ENCODE results near the gene SORCS2.

DNA sequence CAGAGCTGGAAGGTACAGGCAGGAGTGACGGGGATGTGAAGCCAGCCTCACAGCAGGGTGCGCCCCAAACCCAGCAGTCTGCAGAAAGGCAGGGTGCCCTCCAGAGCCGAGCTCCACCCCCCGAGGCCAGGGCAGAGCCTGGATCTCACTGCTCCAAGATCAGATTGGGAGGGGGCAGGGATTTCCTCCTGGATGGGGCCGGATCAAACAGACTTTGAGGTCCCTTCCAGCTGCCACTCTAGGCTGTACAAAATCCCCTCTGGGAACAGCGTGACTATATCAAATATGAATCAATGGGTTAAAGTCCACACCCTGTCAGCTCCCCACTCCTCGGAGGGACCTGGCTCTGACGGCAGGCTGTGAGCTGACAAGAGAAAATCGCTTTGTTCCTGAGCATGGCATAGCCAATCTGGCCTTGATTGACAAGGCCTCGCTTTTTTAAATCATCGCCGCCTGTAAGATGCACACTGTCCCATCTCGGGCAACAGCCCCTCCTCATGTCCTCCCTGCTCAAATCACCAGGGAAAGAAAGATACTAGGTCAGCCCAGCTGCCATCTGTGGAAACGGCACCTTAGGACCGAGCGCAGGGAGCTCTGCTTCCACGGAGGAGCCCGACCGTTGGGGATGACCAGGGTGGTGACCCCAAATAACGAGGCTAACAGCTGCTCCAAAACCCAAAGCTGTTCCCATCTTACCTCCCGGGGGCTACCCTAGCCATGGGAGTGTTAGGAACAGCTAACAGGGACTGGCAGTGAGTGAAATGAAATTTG is 202.5 kb downstream of the SORCS2 start:
- TF ChIP-seq, protein P1, sequence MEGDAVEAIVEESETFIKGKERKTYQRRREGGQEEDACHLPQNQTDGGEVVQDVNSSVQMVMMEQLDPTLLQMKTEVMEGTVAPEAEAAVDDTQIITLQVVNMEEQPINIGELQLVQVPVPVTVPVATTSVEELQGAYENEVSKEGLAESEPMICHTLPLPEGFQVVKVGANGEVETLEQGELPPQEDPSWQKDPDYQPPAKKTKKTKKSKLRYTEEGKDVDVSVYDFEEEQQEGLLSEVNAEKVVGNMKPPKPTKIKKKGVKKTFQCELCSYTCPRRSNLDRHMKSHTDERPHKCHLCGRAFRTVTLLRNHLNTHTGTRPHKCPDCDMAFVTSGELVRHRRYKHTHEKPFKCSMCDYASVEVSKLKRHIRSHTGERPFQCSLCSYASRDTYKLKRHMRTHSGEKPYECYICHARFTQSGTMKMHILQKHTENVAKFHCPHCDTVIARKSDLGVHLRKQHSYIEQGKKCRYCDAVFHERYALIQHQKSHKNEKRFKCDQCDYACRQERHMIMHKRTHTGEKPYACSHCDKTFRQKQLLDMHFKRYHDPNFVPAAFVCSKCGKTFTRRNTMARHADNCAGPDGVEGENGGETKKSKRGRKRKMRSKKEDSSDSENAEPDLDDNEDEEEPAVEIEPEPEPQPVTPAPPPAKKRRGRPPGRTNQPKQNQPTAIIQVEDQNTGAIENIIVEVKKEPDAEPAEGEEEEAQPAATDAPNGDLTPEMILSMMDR (IDR thresholded peaks at IDR 0.05; ENCODE audit: insufficient read depth, low read depth, low read length), result no peak
- TF ChIP-seq EZH2 (IDR thresholded peaks at IDR 0.05; ENCODE audit: insufficient read depth, low read length), result no peak

Measured in astrocyte (in vitro differentiated cells and primary cell).